Ectodermal cell (in vitro differentiated cells): ENCODE measurements around the gene LCLAT1.

Experiments used
- H3K27ac ChIP-seq: 2 replicates; pipeline ENCODE4 v1.7.0; 2013; ENCODE audit warnings: mild to moderate bottlenecking, low read depth, low read length; ENCODE audit not compliant: insufficient read depth, poor library complexity, severe bottlenecking
- H3K27me3 ChIP-seq: 2 replicates; pipeline ENCODE4 v1.7.0; 2013; ENCODE audit warnings: mild to moderate bottlenecking, low read length; ENCODE audit not compliant: insufficient read depth, control insufficient read depth, poor library complexity, severe bottlenecking
- H3K36me3 ChIP-seq: one replicate; pipeline ENCODE4 v1.7.0; 2013; ENCODE audit warnings: low read length; ENCODE audit not compliant: control insufficient read depth, insufficient read depth
- H3K4me1 ChIP-seq: one replicate; pipeline ENCODE4 v1.7.0; 2013; ENCODE audit warnings: low read length; ENCODE audit not compliant: control insufficient read depth, insufficient read depth
- H3K4me3 ChIP-seq: 2 replicates; pipeline ENCODE4 v1.7.0; 2013; ENCODE audit warnings: low read depth, low read length, control low read depth; ENCODE audit not compliant: insufficient read depth
- H3K9me3 ChIP-seq: 2 replicates; pipeline ENCODE4 v1.7.0; 2013; ENCODE audit warnings: mild to moderate bottlenecking, low read length, moderate library complexity; ENCODE audit not compliant: control insufficient read depth
- WGBS, 2 experiments: methylation state at CpG; one replicate each; pipeline ENCODE4 v1.1.7; 2013; ENCODE audit warnings: missing lambda C conversion rate in 2 of 2; 5-methylcytosine and 5-hydroxymethylcytosine counted together

The LCLAT1 gene

DNA sequence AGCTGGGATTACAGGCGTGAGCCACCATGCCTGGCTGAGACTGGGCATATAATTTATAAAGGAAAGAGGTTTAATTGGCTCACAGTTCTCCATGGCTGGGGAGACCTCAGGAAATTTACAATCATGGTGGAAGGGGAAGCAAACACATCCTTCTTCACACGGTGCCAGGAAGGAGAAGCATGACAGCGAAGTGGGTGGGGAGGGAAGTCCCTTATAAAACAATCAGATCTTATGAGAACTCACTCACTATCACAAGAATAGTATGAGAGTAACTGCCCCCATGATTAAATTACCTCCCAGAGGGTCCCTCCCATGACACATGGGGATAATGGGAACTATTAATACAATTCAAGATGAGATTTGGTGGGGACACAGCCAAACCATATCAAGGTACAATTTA, 7.8 kb upstream of the LCLAT1 start:
- H3K4me3 ChIP-seq = no peak overlapping the region
- 79 to 94% methylated on average over 1 to 2 of the region's 3 CpGs for WGBS, 2 experiments
- H3K9me3 ChIP-seq = no peaks in the 10 kb centered on the region
- H3K36me3 ChIP-seq = no peaks in the 10 kb centered on the region
- no peaks in the 10 kb centered on the region for H3K4me1 ChIP-seq
- H3K27me3 ChIP-seq = no peaks in the 10 kb centered on the region
- H3K27ac ChIP-seq = no peak overlapping the region

DNA sequence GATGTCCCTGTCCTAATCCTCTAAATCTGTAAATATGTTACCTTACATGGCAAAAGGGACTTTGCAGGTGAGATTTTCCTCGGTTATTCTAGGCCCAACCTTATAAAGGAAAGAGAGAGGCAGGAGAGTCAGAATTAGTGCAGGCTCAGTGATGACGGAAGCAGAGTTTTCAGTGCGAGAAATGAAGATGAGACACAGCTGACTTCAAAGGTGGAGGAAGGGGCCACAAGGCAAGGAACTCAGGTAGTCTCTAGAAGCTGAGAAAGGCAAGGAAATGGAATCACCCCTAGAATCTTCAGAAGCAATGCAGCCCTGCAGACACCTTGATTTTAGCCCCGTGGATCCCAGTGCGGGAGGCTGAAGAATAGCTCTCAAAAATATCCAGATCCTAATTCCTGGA, 7.2 kb upstream of the LCLAT1 start:
- Histone ChIP-seq H3K27me3 (no peaks in the 10 kb centered on the region), H3K36me3 (no peaks in the 10 kb centered on the region), H3K9me3 (no peaks in the 10 kb centered on the region), H3K27ac (no peak overlapping the region), H3K4me1 (no peaks in the 10 kb centered on the region), H3K4me3 (no peak overlapping the region)
- WGBS, 2 experiments = 89 to 93% methylated on average over 5 of the region's 5 CpGs

DNA sequence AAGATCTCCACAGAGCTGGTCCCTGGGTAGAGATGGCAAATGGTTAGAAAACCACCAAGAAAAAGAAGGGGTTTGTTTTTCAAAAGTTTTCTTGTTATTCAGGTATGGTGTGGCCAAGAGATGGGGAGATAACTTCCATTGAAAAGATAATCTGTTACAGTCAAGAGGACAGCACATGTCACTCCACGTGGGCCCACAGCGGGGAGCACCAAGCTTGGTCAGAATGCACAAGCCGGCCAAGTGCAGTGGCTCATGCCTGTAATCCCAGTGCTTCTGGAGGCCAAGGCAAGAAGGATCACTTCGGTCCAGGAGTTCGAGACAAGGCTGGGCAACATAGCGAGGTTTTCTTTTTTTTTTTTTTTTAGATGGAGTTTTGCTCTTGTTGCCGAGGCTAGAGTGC, 6.0 kb upstream of the LCLAT1 start:
- no peaks in the 10 kb centered on the region for H3K4me1 ChIP-seq
- no peaks in the 10 kb centered on the region for H3K9me3 ChIP-seq
- 86 to 89% methylated on average over 5 to 6 of the region's 7 CpGs for WGBS, 2 experiments
- no peak overlapping the region for H3K4me3 ChIP-seq
- peaks cover 3% of the 10 kb centered on the region for H3K27me3 ChIP-seq
- no peak overlapping the region for H3K27ac ChIP-seq
- no peaks in the 10 kb centered on the region for H3K36me3 ChIP-seq

DNA sequence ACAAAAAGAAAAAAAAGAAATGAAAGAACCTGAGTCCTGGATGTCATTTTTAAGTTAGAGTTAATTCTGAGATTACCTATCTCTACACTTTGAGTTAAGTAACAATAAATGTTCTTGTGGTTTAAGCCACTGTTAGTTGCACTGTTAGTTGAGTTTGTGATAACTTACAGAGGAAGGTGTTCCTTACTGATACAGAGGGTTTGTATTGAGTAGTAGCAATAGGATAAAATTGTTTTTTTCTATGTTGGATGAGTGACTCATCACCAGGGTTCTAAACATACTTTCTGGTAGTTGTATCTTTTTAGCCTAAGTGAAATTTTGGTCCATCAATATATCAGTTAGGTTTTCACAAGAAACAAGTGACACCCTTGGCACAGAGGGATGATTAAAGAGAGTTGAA, 4.0 kb upstream of the LCLAT1 start:
- Histone ChIP-seq H3K27ac (no peak overlapping the region), H3K27me3 (peaks cover 12% of the 10 kb centered on the region), H3K4me1 (no peaks in the 10 kb centered on the region), H3K9me3 (no peaks in the 10 kb centered on the region), H3K36me3 (no peaks in the 10 kb centered on the region), H3K4me3 (no peak overlapping the region)

DNA sequence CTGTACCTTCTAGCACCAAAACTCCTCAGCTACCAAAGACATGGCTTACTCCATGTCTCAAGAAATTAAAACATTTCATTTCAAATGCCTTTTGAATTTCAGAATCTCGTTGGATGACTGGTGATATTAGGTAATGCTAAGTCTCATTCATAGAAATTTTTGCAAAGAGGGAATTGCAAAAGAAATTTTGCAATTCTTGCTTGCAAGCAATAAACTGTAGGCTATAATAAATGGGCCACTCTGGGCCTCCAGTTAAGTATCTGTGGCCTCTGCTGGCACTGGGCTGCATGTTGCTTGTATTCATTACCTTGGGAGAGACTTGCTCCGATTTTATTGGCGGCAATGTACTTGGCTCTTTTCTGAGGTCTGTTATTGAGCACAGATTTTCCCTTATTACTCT, 2.8 kb upstream of the LCLAT1 start:
- H3K36me3 ChIP-seq = no peaks in the 10 kb centered on the region
- no peaks in the 10 kb centered on the region for H3K9me3 ChIP-seq
- H3K4me1 ChIP-seq = no peaks in the 10 kb centered on the region
- H3K27ac ChIP-seq = no peak overlapping the region
- H3K4me3 ChIP-seq = no peak overlapping the region
- WGBS, 2 experiments = 90 to 91% methylated on average over 3 of the region's 3 CpGs
- peaks cover 12% of the 10 kb centered on the region for H3K27me3 ChIP-seq

DNA sequence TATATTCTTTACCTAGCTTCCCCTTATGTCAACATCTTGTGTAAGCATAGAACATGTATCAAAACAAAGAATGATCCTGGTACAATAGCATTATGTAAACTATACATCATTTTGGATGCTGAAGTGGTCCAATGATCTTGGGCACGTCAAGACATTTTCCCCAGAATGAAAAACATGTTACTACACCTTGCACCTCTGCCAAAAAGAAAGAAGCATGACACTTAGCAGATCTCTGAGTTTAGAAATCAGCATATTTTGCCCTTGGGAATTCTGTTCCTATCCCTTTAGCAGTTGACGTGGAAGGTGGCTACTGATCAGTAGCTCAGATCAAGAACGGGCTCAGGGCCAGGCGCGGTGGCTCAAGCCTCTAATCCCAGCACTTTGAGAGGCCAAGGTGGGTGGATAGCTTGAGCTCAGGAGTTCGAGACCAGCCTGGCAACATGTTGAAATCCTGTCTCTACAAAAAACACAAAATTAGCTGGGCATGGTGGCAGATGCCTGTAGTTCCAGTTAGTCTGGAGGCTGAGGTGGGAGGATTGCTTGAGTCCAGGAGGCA, 1.7 kb upstream of the LCLAT1 start:
- no peaks in the 10 kb centered on the region for H3K4me1 ChIP-seq
- H3K4me3 ChIP-seq = no peak overlapping the region
- H3K27ac ChIP-seq = no peak overlapping the region
- 92 to 94% methylated on average over 6 of the region's 6 CpGs for WGBS, 2 experiments
- no peaks in the 10 kb centered on the region for H3K36me3 ChIP-seq
- no peaks in the 10 kb centered on the region for H3K9me3 ChIP-seq
- H3K27me3 ChIP-seq = peaks cover 12% of the 10 kb centered on the region

DNA sequence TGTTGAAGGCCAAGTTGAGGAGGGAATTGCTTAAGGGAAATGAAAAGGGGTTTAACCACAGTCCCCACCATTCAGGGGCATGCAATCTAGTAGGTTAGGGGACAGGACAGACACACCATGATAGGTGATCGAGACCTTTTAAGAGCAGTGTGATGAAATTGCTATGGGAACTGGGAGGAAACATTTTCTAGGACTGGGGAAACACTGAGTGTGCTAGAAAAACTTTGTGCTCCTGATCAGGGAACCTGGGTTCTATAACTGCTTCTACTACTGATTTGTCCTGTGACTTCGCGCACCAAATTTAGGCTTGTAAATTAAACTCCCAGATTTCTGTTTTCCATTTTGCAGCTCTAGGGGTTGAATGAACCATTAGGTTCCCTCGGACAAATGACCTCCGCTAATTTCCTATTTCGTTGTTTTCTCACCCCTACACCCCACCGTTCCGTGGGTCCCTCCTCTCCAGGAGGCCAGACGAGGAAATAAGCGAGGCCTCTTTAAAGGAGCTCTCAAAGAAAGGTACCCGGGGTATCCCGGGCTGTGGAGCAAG, 371 bp upstream of the LCLAT1 start:
- no peak overlapping the region for H3K27ac ChIP-seq
- no peaks in the 10 kb centered on the region for H3K9me3 ChIP-seq
- 17 to 18% methylated on average over 12 of the region's 12 CpGs for WGBS, 2 experiments
- no peaks in the 10 kb centered on the region for H3K36me3 ChIP-seq
- no peaks in the 10 kb centered on the region for H3K4me1 ChIP-seq
- peaks cover 12% of the 10 kb centered on the region for H3K27me3 ChIP-seq
- H3K4me3 ChIP-seq = peak overlapping the region; percentile 84

DNA sequence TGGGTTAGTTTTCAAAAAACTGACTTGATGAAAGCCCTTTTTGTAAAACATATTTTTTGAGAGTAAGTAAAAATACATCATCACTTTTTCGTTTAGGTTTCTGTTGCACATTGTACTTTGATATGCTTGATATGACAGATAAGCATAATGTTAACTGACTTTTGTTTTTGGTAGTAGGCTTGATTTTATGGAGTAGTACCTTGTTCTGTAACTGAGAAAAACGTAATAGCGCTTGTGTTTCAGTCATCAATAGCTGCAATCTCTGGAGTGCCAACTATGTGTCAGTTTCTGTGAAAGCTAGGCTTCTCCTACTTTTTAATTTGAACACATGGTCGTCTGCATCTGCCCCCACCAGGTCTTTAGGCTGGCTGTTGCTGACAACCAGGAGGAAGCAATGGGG, 1.3 kb downstream of the LCLAT1 start:
- no peak overlapping the region for H3K27ac ChIP-seq
- H3K27me3 ChIP-seq = peaks cover 12% of the 10 kb centered on the region
- H3K4me3 ChIP-seq = no peak overlapping the region
- H3K4me1 ChIP-seq = no peaks in the 10 kb centered on the region
- H3K36me3 ChIP-seq = no peaks in the 10 kb centered on the region
- WGBS, 2 experiments = 87 to 89% methylated on average over 4 of the region's 4 CpGs
- no peaks in the 10 kb centered on the region for H3K9me3 ChIP-seq

DNA sequence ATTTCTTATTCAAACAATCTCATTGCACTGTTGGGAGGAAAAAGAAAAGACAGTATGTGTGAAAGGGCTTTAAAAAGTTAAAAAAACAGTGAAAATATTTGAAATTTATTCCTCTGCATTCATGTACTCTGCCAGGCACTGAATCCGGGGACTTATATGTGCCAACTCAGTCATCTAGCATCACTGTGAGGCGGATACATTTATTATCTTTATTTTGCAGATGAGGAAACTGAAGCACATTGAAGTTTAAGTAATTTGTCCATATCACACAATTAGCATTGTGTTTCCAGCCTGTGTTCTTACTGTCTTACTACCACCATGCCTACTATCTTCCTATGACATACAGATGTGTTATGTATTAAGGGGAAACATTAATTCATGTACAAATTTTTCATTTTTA, 1.8 kb downstream of the LCLAT1 start:
- Histone ChIP-seq H3K27ac (no peak overlapping the region), H3K36me3 (no peaks in the 10 kb centered on the region), H3K27me3 (peaks cover 12% of the 10 kb centered on the region), H3K4me3 (no peak overlapping the region), H3K9me3 (no peaks in the 10 kb centered on the region), H3K4me1 (no peaks in the 10 kb centered on the region)
- 90 to 95% methylated on average over 2 of the region's 2 CpGs for whole genome bisulfite sequencing, 2 experiments

DNA sequence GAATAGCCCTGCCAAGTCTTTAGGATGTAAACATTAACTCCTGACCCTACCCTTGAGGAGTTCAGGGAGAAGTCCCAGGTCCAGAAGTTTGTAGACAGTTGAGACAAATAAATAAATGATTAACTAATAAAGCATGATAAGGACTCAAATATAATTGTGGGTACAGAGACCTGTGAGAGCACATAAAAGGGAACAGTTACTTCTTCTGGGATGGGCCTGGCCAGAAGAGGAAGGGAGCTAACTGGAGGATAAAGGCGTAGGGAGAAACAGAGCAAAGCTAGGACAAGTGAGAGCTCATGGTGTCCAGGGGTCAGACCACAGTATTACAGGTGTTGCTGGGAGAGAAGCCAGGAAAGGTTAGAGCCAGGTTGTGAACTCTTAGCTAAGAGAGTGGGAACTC, 3.0 kb downstream of the LCLAT1 start:
- 93 to 97% methylated on average over 1 of the region's 1 CpG for WGBS, 2 experiments
- Histone ChIP-seq H3K4me3 (no peak overlapping the region), H3K4me1 (no peaks in the 10 kb centered on the region), H3K36me3 (no peaks in the 10 kb centered on the region), H3K27me3 (peaks cover 12% of the 10 kb centered on the region), H3K27ac (no peak overlapping the region), H3K9me3 (no peaks in the 10 kb centered on the region)

DNA sequence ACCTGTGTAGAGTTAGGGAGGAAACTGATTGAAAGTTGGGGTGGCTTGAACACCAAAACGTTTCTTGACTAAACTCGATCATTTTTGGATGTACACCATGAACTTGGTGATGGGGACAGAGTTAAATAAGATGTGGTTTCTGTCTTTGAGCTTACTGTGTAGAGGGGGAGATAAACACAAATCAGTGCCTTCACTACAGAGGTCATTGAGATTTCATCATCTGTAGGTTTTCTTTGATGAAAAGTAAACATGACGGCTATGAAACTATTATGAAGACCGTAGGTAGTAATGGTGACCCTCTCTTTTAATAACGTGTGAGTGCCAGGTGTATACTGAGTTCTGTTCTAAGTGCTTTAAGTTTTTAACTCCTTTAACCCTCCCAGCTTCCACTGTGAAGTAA, 6.5 kb downstream of the LCLAT1 start:
- Histone ChIP-seq H3K9me3 (no peaks in the 10 kb centered on the region), H3K36me3 (no peaks in the 10 kb centered on the region), H3K4me3 (no peak overlapping the region), H3K27ac (no peak overlapping the region), H3K4me1 (no peaks in the 10 kb centered on the region), H3K27me3 (no peaks in the 10 kb centered on the region)
- 90 to 94% methylated on average over 5 of the region's 5 CpGs for WGBS, 2 experiments
